GM21526 (cell line): Measurements from ENCODE around the gene GDF7.

Experiments used
- ATAC-seq: cut with Tn5 transposase; IDR thresholded peaks from one replicate; pipeline ENCODE4 v1.9.1; 2021; ENCODE audit warnings: moderate library complexity; ENCODE audit not compliant: unreplicated experiment, low FRiP score

The GDF7 gene

DNA sequence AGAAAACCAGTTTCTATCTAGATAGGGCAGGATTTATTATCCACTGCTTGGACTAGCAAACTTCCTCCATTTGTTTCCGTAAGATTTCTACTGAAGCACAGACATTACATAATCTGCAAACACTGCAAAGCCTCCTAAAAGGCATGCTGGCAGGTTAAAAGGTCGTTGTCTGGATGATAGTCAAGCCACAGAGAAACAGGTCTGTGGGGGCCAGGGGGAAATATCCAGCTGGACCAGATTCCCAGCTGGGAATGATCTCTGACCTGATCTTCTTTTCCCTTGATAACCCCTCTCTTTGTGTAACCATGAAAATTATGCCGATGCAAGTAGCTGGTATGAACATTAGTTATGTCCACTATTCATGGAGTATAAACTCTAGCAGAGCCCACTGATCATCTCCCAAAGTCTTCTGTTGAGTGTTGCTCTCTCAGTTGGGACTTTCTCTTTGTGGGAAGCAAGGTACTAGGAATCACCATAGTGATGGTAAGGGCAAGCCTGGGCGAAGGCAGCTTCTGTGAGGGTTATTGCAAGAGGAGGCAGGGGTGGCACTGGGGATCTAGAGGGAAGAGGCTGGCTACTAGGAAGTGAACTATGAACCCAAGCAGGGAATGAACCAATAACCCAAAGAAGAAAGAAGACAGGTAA, 61.3 kb downstream of the GDF7 start:
- no peak for ATAC-seq
